ENCODE data around the gene ARSG. TPM values are rescaled to one million over a fixed set of nuclear protein-coding genes. Genes with fewer than 3 reads are reported as not detected.

Gene ARSG
- total and polyA plus RNA-seq, 2 of the 13 experiments (the other 11 are each of a cell fraction or from before 2014, with no cell fraction given): 3.7 to 15.2 TPM

DNA sequence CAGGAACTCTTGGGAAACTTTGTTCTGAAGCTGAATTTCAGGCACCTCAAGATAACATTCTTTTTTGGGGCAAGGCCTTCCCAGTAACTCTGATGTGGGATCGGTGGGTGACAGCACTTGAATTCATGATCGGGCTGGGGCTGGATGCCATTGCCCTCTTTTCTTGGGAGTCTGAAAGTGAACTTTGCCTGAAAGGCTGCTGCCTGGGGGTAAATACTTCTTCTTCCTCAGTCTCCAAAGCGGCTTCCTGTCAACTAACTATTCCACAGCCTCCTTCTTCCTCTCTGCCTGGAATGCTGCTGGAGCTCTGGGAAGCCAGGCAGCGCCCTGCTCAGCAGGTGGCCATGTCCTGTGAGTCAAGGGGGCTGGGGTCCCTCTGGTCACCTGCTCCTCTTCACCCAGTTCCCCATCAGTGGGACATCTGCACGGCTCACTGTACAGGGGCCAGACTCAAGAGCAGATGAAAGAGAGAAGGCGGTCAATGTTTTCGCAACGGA, 86.5 kb downstream of the ARSG start (continued):
- TF ChIP-seq EP300 (IDR thresholded peaks at IDR 0.05; ENCODE audit: low read depth in 2 of 2, low read length in 2 of 2) (peak in 1 of 2 experiments; percentile 87; a peak in 1 of 4 replicates), EP300 (CRISPR knock-in tag; IDR thresholded peaks at IDR 0.05; ENCODE audit: borderline replicate concordance) (no peak; the same call in 1 of the 2 replicates), GZF1 (CRISPR knock-in tag; IDR thresholded peaks at IDR 0.05) (0 out of 2 replicates have a peak, but pooled peaks have one; percentile 57), DNMT3B (CRISPR knock-in tag; conservative IDR thresholded peaks at IDR 0.05) (0 out of 2 replicates have a peak, but pooled peaks have one; percentile 3), KLF9 (CRISPR knock-in tag; IDR thresholded peaks at IDR 0.05; ENCODE audit: low read depth) (no peak), FOXK2 (IDR thresholded peaks at IDR 0.05) (no peak), SRY (CRISPR knock-in tag; IDR thresholded peaks at IDR 0.05) (no peak), ZNF44 (CRISPR knock-in tag; IDR thresholded peaks at IDR 0.05) (peak; percentile 51; the same call in 1 of the 2 replicates), CEBPB (IDR thresholded peaks at IDR 0.05; ENCODE audit: borderline replicate concordance, low read depth, low read length) (peak; percentile 91), SRSF1 (optimal IDR thresholded peaks at IDR 0.05; ENCODE audit: low read depth, low read length) (no peak), CHCHD3 (CRISPR knock-in tag; IDR thresholded peaks at IDR 0.05) (no peak), SOX13 (IDR thresholded peaks at IDR 0.05) (no peak), SOX13 (CRISPR knock-in tag; conservative IDR thresholded peaks at IDR 0.05 in 1 of 2, IDR thresholded peaks at IDR 0.05 in 1 of 2) (peak in 1 of 2 experiments; percentile 70; a peak in 2 of 4 replicates), BORCS8-MEF2B (CRISPR knock-in tag; IDR thresholded peaks at IDR 0.05) (0 out of 2 replicates have a peak, but pooled peaks have one; percentile 31), RFXANK (CRISPR knock-in tag; IDR thresholded peaks at IDR 0.05) (no peak), ZNF317 (CRISPR knock-in tag; IDR thresholded peaks at IDR 0.05) (no peak), JUND (CRISPR knock-in tag; IDR thresholded peaks at IDR 0.05) (peak; percentile 74; the same call in 1 of the 2 replicates)
- TF ChIP-seq, protein P1, sequence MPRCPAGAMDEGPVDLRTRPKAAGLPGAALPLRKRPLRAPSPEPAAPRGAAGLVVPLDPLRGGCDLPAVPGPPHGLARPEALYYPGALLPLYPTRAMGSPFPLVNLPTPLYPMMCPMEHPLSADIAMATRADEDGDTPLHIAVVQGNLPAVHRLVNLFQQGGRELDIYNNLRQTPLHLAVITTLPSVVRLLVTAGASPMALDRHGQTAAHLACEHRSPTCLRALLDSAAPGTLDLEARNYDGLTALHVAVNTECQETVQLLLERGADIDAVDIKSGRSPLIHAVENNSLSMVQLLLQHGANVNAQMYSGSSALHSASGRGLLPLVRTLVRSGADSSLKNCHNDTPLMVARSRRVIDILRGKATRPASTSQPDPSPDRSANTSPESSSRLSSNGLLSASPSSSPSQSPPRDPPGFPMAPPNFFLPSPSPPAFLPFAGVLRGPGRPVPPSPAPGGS (CRISPR knock-in tag; IDR thresholded peaks at IDR 0.05): no peak; the same call in 1 of the 2 replicates
- TF ChIP-seq, protein P2, sequence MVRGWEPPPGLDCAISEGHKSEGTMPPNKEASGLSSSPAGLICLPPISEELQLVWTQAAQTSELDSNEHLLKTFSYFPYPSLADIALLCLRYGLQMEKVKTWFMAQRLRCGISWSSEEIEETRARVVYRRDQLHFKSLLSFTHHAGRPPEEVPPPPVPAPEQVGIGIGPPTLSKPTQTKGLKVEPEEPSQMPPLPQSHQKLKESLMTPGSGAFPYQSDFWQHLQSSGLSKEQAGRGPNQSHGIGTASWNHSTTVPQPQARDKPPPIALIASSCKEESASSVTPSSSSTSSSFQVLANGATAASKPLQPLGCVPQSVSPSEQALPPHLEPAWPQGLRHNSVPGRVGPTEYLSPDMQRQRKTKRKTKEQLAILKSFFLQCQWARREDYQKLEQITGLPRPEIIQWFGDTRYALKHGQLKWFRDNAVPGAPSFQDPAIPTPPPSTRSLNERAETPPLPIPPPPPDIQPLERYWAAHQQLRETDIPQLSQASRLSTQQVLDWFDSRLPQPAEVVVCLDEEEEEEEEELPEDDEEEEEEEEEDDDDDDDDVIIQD (CRISPR knock-in tag; IDR thresholded peaks at IDR 0.05; ENCODE audit: low read depth): 0 out of 2 replicates have a peak, but pooled peaks have one; percentile 21
- TF ChIP-seq, protein P3, sequence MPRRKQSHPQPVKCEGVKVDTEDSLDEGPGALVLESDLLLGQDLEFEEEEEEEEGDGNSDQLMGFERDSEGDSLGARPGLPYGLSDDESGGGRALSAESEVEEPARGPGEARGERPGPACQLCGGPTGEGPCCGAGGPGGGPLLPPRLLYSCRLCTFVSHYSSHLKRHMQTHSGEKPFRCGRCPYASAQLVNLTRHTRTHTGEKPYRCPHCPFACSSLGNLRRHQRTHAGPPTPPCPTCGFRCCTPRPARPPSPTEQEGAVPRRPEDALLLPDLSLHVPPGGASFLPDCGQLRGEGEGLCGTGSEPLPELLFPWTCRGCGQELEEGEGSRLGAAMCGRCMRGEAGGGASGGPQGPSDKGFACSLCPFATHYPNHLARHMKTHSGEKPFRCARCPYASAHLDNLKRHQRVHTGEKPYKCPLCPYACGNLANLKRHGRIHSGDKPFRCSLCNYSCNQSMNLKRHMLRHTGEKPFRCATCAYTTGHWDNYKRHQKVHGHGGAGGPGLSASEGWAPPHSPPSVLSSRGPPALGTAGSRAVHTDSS (CRISPR knock-in tag; conservative IDR thresholded peaks at IDR 0.05): 0 out of 2 replicates have a peak, but pooled peaks have one; percentile 78
- TF ChIP-seq, protein P4, sequence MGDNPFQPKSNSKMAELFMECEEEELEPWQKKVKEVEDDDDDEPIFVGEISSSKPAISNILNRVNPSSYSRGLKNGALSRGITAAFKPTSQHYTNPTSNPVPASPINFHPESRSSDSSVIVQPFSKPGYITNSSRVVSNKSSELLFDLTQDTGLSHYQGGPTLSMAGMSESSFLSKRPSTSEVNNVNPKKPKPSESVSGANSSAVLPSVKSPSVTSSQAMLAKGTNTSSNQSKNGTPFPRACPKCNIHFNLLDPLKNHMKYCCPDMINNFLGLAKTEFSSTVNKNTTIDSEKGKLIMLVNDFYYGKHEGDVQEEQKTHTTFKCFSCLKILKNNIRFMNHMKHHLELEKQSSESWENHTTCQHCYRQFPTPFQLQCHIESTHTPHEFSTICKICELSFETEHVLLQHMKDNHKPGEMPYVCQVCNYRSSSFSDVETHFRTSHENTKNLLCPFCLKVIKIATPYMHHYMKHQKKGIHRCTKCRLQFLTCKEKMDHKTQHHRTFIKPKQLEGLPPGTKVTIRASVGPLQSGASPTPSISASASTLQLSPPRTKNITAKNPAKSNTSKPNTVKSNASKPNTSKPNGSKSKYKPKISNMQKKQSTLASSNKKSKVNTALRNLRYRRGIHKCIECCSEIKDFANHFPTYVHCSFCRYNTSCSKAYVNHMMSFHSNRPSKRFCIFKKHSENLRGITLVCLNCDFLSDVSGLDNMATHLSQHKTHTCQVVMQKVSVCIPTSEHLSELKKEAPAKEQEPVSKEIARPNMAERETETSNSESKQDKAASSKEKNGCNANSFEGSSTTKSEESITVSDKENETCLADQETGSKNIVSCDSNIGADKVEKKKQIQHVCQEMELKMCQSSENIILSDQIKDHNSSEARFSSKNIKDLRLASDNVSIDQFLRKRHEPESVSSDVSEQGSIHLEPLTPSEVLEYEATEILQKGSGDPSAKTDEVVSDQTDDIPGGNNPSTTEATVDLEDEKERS (CRISPR knock-in tag; IDR thresholded peaks at IDR 0.05): no peak; the same call in 1 of the 2 replicates
- TF ChIP-seq, protein P5, sequence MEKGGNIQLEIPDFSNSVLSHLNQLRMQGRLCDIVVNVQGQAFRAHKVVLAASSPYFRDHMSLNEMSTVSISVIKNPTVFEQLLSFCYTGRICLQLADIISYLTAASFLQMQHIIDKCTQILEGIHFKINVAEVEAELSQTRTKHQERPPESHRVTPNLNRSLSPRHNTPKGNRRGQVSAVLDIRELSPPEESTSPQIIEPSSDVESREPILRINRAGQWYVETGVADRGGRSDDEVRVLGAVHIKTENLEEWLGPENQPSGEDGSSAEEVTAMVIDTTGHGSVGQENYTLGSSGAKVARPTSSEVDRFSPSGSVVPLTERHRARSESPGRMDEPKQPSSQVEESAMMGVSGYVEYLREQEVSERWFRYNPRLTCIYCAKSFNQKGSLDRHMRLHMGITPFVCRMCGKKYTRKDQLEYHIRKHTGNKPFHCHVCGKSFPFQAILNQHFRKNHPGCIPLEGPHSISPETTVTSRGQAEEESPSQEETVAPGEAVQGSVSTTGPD (CRISPR knock-in tag; IDR thresholded peaks at IDR 0.05): no peak
